GM04503 (cell line): Measurements from ENCODE around the gene FYTTD1.

Experiments
- DNase-seq: peaks from one replicate; pipeline ENCODE4 v3.0.0-alpha.2; 2012; ENCODE audit warnings: low read depth

The FYTTD1 gene

GRCh38 chr3:197793247-197793646 lies 43.6 kb downstream of the FYTTD1 start:
- DNase-seq = no peak

- no peak for DNase-seq
Observed at GRCh38 chr3:197794115-197794514, 44.4 kb downstream of the FYTTD1 start.

GRCh38 chr3:197795200-197795599 lies 45.5 kb downstream of the FYTTD1 start:
- peak; percentile 71 for DNase-seq

GRCh38 chr3:197796087-197796486 lies 46.4 kb downstream of the FYTTD1 start:
- no peak for DNase-seq

GRCh38 chr3:197798863-197799262 lies 49.2 kb downstream of the FYTTD1 start:
- no peak for DNase-seq

DNA sequence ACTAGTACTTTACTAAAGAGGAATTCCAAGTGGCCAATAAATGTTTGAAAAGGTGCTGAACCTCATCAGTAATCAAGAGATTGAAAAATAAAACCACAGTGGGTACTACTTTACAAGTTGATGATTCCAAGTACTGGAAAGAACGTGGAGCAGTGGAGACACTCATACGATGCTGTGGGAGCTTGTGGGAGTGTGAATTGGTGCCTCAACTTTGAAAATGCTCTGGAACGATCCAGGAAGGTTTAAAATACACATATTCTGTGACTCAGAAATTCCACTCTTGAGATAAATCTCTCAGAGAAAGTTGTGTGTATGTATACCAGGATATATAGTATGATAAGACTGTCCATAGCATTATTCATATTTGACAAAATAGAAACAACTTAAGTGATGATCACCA lies 50.7 kb downstream of the FYTTD1 start:
- DNase-seq = no peak

DNA sequence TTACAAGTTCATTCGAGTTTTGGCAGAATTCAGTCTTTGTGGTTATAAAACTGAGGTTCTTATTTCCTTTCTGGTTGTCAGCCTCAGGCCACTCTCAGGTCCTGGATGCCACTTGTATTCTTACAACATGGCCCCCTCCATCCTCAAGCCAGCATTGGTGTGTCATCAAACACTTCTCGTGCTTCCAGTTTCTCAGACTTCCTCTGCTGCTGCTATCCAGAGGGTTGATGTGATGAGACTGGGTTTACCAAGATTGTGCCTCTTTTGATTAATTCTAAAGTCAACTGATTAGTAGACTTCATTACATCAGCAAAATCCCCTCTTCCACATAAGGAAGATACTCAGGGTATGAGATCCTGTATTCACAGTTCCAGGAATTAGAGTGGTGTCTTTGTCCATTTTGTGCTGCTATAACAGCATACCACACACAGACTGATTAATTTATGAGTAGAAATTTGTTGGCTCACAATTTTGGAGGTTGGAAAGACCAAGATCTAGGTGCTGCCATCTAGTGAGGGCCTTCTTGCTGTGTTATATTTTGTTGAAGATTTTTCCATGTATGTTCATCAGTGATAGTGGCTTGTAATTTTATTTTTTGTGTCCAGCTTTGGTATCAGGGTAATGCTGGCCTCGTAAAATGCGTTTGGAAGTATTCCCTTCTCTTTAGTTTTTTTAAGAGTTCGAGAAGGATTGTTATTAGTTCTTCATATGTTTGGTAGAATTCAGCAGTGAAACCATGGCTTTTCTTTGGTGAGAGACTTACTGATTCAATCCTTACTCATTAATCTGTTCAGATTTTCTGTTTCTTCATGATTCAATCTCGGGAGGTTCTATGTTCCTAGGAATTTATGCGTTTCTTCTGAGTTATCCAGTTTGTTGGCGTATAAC lies 52.5 kb downstream of the FYTTD1 start:
- DNase-seq = no peak

DNA sequence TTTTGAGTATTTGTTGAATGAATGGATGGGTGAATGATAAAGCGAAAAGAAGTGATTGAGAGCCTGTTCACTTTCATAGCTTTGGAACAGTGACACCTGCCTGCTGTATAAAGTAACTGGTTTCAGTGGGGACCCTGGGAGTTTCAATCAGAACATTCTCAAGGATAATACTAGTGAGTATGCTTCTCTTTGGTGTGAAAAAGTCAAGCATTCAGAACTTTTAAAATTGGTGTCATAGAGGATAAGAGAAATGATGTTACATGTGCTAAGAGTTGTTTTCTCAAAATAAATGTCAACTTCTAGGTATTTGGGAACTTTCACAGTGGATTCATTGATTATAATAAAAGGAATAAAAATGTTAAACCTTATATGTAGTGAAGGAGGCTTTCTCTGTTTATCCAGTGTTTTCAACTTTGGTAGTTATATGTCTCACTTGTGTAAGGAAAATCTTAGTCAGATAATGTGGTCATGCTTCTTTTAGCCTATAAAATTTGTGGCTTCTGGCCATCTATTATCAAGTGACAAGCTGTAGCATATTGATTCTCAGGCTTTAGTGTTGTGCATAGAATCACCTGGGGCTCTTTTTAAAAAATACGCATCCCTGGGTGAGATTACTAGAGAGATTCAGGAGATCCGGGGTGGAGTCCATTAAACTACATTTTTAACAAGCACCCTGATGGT lies 53.2 kb downstream of the FYTTD1 start:
- no peak for DNase-seq

GRCh38 chr3:197804511-197804910 lies 54.8 kb downstream of the FYTTD1 start:
- DNase-seq = no peak

DNA sequence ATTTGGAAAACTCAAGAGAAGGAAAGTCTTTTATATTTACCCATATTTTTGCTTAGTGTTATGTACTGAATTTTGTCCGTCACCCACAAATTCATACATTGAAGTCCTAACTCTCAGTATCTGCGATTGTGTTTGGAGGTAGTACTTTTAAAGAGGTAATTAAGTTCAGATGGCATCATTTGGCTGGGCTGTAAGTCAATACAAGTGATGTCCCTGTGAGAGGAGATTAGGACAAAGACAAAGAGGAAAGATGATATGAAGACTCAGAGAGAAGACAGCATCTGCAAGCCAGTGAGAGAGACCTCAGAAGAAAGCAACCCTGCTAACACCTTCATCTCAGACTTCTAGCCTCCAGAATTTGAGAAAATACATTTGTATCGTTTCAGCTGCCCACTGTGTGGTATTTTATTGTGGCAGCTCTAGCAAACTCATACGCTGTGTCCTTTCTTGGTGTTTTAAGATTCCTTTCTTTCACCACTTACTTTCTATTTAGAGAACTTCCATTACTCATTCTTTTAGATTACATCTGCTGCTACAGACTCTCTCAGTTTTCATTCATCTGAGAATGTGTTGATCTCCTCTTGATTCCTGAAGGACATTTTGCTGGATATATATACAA lies 58.4 kb downstream of the FYTTD1 start:
- no peak for DNase-seq

DNA sequence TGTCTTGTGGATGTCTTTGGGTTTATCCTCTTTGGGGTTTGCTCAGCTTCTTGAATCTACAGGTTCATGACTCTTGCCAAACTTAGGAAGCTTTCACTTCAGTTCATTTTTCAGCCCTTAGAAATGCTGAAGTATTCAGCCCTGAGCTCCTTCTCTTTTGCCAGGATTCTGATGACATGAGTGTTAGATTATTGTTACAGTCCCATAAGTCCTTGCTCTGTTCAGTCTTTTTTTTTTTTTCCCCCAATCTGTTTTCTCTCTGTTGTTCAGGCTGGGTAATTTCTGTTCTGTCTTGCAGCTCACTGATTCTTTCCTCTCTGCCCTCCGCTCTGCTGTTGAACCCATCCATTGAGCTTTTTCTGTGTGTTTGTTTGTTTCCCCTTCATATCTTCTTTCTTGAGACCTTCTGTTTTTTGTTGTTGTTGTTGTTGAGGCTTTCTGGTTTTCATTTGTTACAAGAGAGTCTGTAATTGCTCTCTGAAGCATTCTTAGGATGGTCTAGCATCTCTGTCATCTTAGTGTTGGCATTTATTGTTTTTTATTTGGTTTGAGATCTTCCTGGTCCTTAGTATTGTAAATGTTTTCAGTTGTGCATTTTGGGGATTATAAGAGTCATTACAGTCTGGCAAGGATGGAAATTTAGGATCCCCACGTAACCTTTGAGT lies 59.8 kb downstream of the FYTTD1 start:
- DNase-seq = peak; percentile 83

- DNase-seq = no peak
Observed at GRCh38 chr3:197810901-197811300, 61.2 kb downstream of the FYTTD1 start.

- peak; percentile 91 for DNase-seq
Observed at GRCh38 chr3:197811343-197811742, 61.7 kb downstream of the FYTTD1 start.

DNA sequence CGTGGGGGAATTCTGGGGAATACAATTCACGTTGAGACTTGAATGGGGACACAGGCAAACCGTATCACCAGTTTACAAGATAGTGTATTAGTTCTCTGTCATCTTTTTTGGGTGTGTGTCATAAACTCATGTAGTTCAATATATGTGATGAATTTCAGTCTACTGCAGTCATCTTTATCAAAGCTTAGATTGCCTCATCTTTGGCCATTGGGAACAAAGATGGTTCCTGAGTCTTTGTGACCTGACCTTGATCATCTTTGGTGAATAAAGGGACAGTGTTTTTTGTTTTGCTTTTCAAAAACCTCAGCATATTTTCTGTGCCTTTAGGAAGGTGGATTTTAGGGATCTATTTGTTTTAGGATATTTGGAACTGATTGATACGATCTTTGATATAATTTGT lies 64.7 kb downstream of the FYTTD1 start:
- DNase-seq = no peak

DNA sequence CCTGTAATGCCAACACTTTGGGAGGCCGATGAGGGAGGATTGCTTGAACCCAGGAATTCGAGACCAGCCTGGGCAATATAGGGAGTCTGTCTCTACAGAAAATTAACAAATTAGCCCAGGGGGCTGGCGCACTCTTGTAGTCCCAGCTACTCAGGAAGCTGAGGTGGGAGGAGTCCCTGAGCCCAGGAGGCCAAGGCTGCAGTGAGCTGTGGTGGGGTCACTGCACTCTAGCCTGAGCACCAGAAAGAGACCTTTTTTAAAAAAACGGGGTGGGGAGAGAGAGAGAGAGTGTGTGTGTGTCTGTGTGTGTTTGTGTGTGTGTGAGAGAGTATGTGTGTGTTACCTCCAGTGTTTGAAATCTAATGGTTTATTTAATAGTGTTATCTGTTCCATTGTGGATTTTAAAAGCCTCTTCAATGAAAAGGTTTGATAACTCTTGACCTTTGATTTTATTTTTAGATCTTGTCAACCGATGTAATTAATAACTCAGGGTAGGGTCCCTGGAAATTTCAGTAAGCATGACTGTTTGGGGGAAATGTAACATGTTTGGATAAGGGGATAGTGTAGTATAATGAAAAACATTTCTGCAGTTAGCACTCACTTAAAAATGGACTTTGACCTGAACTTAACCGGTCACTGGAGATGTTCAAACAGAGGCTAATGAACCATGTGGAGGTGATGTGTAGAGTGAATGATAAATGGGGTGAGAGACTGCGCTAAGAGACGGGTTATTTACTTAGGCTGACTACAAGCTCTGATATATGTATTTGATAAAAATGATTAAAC lies 71.1 kb downstream of the FYTTD1 start:
- no peak for DNase-seq

DNA sequence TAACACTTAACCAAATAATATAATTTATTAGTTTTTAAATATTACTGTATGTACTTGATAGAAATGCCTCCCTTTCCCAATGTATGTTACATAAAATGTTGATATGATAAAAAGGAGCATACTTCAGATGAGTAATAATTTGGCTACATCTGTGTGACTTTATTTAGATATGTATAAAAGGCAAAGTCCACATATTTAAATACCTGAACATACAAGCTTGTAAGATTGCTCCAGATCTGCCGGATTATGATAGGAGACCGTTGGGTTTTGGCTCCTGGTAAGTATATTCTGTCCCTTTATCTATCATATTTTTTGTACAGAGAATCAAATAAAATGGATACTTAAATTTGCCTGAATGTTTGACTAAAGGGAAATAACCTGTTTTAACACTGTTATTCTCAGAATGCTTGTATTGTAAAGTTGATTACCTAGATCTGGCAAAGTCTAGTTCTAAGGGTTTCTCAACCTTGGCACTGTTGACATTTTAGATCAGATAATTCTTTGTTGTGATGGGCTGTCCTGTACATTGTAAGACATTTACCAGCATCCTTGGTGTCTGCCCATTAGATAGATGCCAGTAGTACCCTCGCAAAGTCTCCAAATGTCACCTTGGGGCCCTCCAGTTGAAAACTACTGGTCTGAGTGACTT lies 79.8 kb downstream of the FYTTD1 start:
- DNase-seq = no peak

- no peak for DNase-seq
Observed at GRCh38 chr3:197830308-197830966, 80.8 kb downstream of the FYTTD1 start.

DNA sequence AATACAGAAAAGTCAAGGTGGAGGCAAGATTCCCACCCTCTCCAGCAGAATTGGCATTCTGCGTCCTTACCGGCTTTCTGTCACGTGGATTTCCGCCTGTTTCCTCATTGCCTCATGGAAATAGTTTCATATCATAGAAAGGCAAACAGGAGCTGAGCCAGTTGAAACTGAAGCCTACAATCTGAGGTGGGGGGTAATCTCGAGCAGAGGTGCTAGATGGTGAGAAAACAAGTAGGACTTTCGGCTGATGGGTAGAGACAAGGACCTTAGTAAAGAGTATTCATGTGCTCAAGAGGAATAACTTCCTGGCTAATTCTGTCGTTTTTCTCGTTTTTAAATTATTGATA lies 81.3 kb downstream of the FYTTD1 start:
- DNase-seq = no peak

- DNase-seq = no peak
Observed at GRCh38 chr3:197833930-197834715, 84.4 kb downstream of the FYTTD1 start.

- no peak for DNase-seq
Observed at GRCh38 chr3:197835509-197835908, 85.8 kb downstream of the FYTTD1 start.
